Keratinocyte (primary cell): ENCODE results near the gene TLR10. TPM values are rescaled to one million over a fixed set of nuclear protein-coding genes. Genes with fewer than 3 reads are reported as not detected.
"Not testable (repeated sequence)": the region's sequence is repeated elsewhere in the genome, so short reads cannot be mapped to it uniquely, and the experiment has no call there.

Experiments used
- DNase-seq: peaks from one replicate; pipeline ENCODE4 v3.0.0-alpha.2; 2011; ENCODE audit warnings: low read depth, missing footprints, low spot score
- FAIRE-seq: peaks from 2 replicates; lab custom pipeline; 2011; peaks lifted over from hg19 to GRCh38; lab: Jason Lieb, UNC
- H2AFZ ChIP-seq: 2 replicates; pipeline ENCODE4 v1.6.0; 2012; ENCODE audit warnings: low read length, control low read depth, inconsistent platforms; ENCODE audit not compliant: control insufficient read depth
- H3K27ac ChIP-seq: 2 replicates; pipeline ENCODE4 v1.5.1; 2011; ENCODE audit warnings: low read length; ENCODE audit not compliant: control insufficient read depth, insufficient read depth
- H3K27me3 ChIP-seq: 3 replicates; pipeline ENCODE4 v1.6.0; 2011; ENCODE audit warnings: low read length; ENCODE audit not compliant: control insufficient read depth, insufficient read depth; ENCODE audit errors: extremely low read depth
- H3K36me3 ChIP-seq, 2 experiments: 2 replicates in 1 of 2; 3 replicates in 1 of 2; pipeline ENCODE4 v1.5.1; 2011; ENCODE audit warnings: low read length in 2 of 2, mild to moderate bottlenecking in 1 of 2; ENCODE audit not compliant: control insufficient read depth in 2 of 2, insufficient read depth in 2 of 2; ENCODE audit errors: extremely low read depth in 1 of 2
- H3K4me1 ChIP-seq: 3 replicates; pipeline ENCODE4 v1.5.1; 2011; ENCODE audit warnings: low read length; ENCODE audit not compliant: control insufficient read depth, insufficient read depth; ENCODE audit errors: extremely low read depth
- H3K4me2 ChIP-seq: 3 replicates; pipeline ENCODE4 v1.6.0; 2011; ENCODE audit warnings: low read depth, low read length; ENCODE audit not compliant: control insufficient read depth, insufficient read depth; ENCODE audit errors: extremely low read depth
- H3K4me3 ChIP-seq, 3 experiments: fragments of 200-600 bp in 1 of 3; sonication (generic) in 1 of 3; 2 replicates in 2 of 3; 3 replicates in 1 of 3; pipeline ENCODE4 v1.5.1; 2011 to 2016; ENCODE audit warnings: low read length in 3 of 3, mild to moderate bottlenecking in 3 of 3, control low read depth in 2 of 3, inconsistent platforms in 1 of 3, low read depth in 1 of 3, mixed read lengths in 1 of 3, mixed run types in 1 of 3, moderate library complexity in 1 of 3; ENCODE audit not compliant: control insufficient read depth in 2 of 3, insufficient read depth in 2 of 3; ENCODE audit errors: extremely low read depth in 1 of 3
- H3K79me2 ChIP-seq: 2 replicates; pipeline ENCODE4 v1.6.0; 2012; ENCODE audit warnings: low read length; ENCODE audit not compliant: control insufficient read depth, insufficient read depth
- H3K9ac ChIP-seq: 3 replicates; pipeline ENCODE4 v1.6.0; 2011; ENCODE audit warnings: low read length; ENCODE audit not compliant: control insufficient read depth, insufficient read depth; ENCODE audit errors: extremely low read depth
- H3K9me1 ChIP-seq: 3 replicates; pipeline ENCODE4 v1.6.0; 2011; ENCODE audit warnings: low read length; ENCODE audit not compliant: control insufficient read depth, insufficient read depth; ENCODE audit errors: extremely low read depth
- H3K9me3 ChIP-seq: 2 replicates; pipeline ENCODE4 v1.5.1; 2012; ENCODE audit warnings: low read depth, low read length; ENCODE audit not compliant: control insufficient read depth
- H4K20me1 ChIP-seq: 3 replicates; pipeline ENCODE4 v1.6.0; 2011; ENCODE audit warnings: low read length; ENCODE audit not compliant: control insufficient read depth, insufficient read depth; ENCODE audit errors: extremely low read depth
- CTCF ChIP-seq, 3 experiments: IDR thresholded peaks in 1 of 3; conservative IDR thresholded peaks in 1 of 3; optimal IDR thresholded peaks in 1 of 3; 2 replicates in 2 of 3; 3 replicates in 1 of 3; pipeline versions ENCODE3 to v1.5.1; 2011; ENCODE audit warnings: low read length in 3 of 3, mild to moderate bottlenecking in 3 of 3, moderate library complexity in 2 of 3, control low read depth in 1 of 3, inconsistent platforms in 1 of 3; ENCODE audit not compliant: insufficient read depth in 2 of 3; ENCODE audit errors: extremely low read depth in 1 of 3
- EZH2 ChIP-seq: IDR thresholded peaks from one replicate; pipeline ENCODE4 v1.6.1; 2012; ENCODE audit warnings: inconsistent platforms, mild to moderate bottlenecking, low read length, moderate library complexity
- dilution Hi-C: fragments of 300-500 bp; cut with MboI; formaldehyde crosslinking; loops from one replicate; pipeline ENCODE4 v1.7.0; 2020; ENCODE audit warnings: low sequenced_read_pairs; ENCODE audit not compliant: extremely low pct_ligation_motif_present
- polyA plus RNA-seq, 5 experiments: library from polyadenylated mRNA; depleted of rRNA in 3 of 5; stranded (reverse) in 3 of 5; stranded (forward) in 1 of 5; unstranded in 1 of 5; fragments of >200 nt; gene quantifications; 1 replicate in 1 of 5; 2 replicates in 3 of 5; 3 replicates in 1 of 5; pipeline versions ENCODE4 v1.2.1 to v1.2.3, GENCODE V29; 2011 to 2012; ENCODE audit warnings: missing spikeins in 2 of 5, low read depth in 1 of 5, low replicate concordance in 1 of 5

The TLR10 gene
- polyA plus RNA-seq, 1 donor (not counting 4 experiments of a cell fraction or from before 2014, with no cell fraction given), result 0.05 TPM

- FAIRE-seq (no peak), DNase-seq (no peak)
- Histone ChIP-seq H3K9me1 (no peaks in the 10 kb centered on the region), H3K4me1 (no peaks in the 10 kb centered on the region), H4K20me1 (no peaks in the 10 kb centered on the region), H3K27me3 (no peaks in the 10 kb centered on the region), H3K9me3 (no peaks in the 10 kb centered on the region), H3K9ac (no peak overlapping the region), H2AFZ (no peak overlapping the region), H3K79me2 (no peaks in the 10 kb centered on the region), H3K4me3 (no peak overlapping the region), H3K4me2 (no peak overlapping the region), H3K36me3 (no peaks in the 10 kb centered on the region), H3K27ac (no peak overlapping the region)
- no peak for TF ChIP-seq EZH2
- TF ChIP-seq CTCF (optimal IDR thresholded peaks at IDR 0.05 in 1 of 3, IDR thresholded peaks at IDR 0.05 in 1 of 3, conservative IDR thresholded peaks at IDR 0.05 in 1 of 3; ENCODE audit: extremely low read depth in 1 of 3, insufficient read depth in 2 of 3, low read length in 3 of 3), result no peak
- dilution Hi-C loops, result no loop called here
Measured at GRCh38 chr4:38811297-38811696, 28.5 kb upstream of the TLR10 start.

- not testable (repeated sequence) for FAIRE-seq
Measured at GRCh38 chr4:38807462-38807861, 24.7 kb upstream of the TLR10 start.

GRCh38 chr4:38806251-38806650 lies 23.5 kb upstream of the TLR10 start:
- H4K20me1 ChIP-seq, DNase-seq, H3K9me3 ChIP-seq, FAIRE-seq, H3K27ac ChIP-seq, H3K4me1 ChIP-seq, H3K9me1 ChIP-seq, H3K79me2 ChIP-seq, H3K9ac ChIP-seq, H3K4me3 ChIP-seq, H3K27me3 ChIP-seq, H3K4me2 ChIP-seq, H2AFZ ChIP-seq, dilution Hi-C loops, H3K36me3 ChIP-seq: not testable (repeated sequence)

More at GRCh38 chr4:38807462-38807861, 24.7 kb upstream of the TLR10 start:
- H3K36me3 ChIP-seq, H3K9ac ChIP-seq, H3K4me3 ChIP-seq, H3K9me1 ChIP-seq, H2AFZ ChIP-seq, H3K27me3 ChIP-seq, dilution Hi-C loops, H3K79me2 ChIP-seq, H3K27ac ChIP-seq, H3K4me1 ChIP-seq, H4K20me1 ChIP-seq, DNase-seq, H3K9me3 ChIP-seq, H3K4me2 ChIP-seq: not testable (repeated sequence)
